ENCODE results near the gene IQCM.

IQCM gene

GRCh38 chr4:149403081-149403480 is 412.6 kb downstream of the IQCM start:
- peak; percentile 26 for DNase-seq (ENCODE audit: low read depth)
- TF ChIP-seq CTCF (conservative IDR thresholded peaks at IDR 0.05; ENCODE audit: low read length): no peak
- H3K4me3 ChIP-seq (ENCODE audit: low read length): no peak overlapping the region

- TF ChIP-seq CTCF (conservative IDR thresholded peaks at IDR 0.05; ENCODE audit: low read length): no peak
- no peak for DNase-seq (ENCODE audit: low read depth)
- H3K4me3 ChIP-seq (ENCODE audit: low read length): no peak overlapping the region
Observed at GRCh38 chr4:149398993-149399392, 416.6 kb downstream of the IQCM start.

DNA sequence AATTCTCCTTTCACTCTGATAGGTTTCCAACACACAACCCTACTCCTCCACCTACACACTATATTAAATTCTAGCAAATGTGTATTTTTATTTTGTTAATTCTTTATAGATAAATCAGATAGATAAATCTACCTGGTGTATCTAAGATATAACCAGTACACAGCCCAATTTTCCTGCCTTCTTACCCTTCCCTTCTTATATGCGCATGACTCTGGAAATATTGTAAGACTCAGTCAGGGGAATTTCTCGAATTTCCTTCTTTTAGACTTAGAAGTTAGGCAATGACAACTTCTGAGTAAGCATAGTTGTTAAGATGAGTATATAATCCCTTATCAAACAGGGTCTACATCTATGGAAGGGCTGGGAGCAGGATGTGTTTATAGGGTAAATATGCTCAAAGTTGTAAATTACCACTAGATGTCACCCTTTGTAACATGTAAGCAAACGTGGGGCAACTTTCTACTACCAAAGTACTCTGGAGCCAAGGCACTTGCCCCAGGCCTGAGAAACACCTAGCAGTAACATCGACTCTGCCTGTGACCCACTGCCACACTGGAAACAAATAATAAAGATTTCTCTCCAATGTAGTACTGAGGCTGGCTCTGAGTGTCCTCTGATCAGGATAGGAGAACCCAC is 444.7 kb downstream of the IQCM start:
- TF ChIP-seq CTCF (conservative IDR thresholded peaks at IDR 0.05; ENCODE audit: low read length): peak; percentile 60
- peak; percentile 79 for DNase-seq (ENCODE audit: low read depth)

DNA sequence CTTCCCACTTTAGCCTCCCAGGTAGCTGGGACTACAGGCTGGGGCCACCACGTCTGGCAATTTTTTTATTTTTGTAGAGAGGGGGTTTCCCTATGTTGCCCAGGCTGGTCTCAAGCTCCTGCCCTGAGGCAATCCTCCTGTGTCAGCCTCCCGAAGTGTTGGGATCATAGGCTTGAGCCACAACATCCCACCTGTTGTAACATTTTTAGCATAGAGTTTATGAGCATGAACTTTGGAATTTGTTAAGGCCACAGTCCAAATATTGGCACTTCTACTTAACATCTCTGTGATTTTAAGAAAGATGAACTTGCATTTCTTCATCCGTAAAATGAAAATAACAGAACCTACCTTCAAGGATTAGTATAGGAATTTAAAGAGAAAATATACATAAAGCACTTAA is 445.6 kb downstream of the IQCM start:
- peak; percentile 4 for DNase-seq (ENCODE audit: low read depth)
- no peak overlapping the region for H3K4me3 ChIP-seq (ENCODE audit: low read length)
- TF ChIP-seq CTCF (conservative IDR thresholded peaks at IDR 0.05; ENCODE audit: low read length): no peak

More for the DNA sequence above, 444.7 kb downstream of the IQCM start:
- no peak overlapping the region for H3K4me3 ChIP-seq (ENCODE audit: low read length)

- no peak overlapping the region for H3K4me3 ChIP-seq (ENCODE audit: low read length)
- no peak for DNase-seq (ENCODE audit: low read depth)
- no peak for TF ChIP-seq CTCF (conservative IDR thresholded peaks at IDR 0.05; ENCODE audit: low read length)
Observed at GRCh38 chr4:149353241-149353640, 462.4 kb downstream of the IQCM start.

- H3K4me3 ChIP-seq (ENCODE audit: low read length): no peak overlapping the region
- no peak for DNase-seq (ENCODE audit: low read depth)
- TF ChIP-seq CTCF (conservative IDR thresholded peaks at IDR 0.05; ENCODE audit: low read length): no peak
Observed at GRCh38 chr4:149349541-149349940, 466.1 kb downstream of the IQCM start.

DNA sequence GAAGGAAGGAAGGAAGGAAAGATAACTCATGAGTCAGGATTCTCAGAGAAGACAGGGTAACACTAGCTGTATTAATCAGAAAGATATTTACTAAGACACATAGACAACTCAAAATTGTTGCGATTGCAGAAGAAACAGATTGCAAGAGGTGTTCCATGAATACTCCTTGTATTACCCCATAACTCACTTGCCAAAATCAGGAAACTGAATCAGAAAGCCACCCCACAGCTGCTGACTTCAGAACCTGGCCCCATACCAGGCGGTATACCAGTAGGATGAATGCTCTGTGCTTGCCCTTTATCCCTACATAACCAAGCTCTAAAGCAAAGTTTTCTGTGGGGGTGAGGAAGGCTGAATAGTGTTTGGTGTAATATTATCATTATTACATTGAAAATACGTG is 468.5 kb downstream of the IQCM start:
- H3K4me3 ChIP-seq (ENCODE audit: low read length): no peak overlapping the region
- DNase-seq (ENCODE audit: low read depth): peak; percentile 25
- TF ChIP-seq CTCF (conservative IDR thresholded peaks at IDR 0.05; ENCODE audit: low read length): no peak

All from AG10803 (cell line).